HG03196 (cell line): ENCODE data around the gene KIAA1328.
"Not testable (repeated sequence)": the region's sequence is repeated elsewhere in the genome, so short reads cannot be mapped to it uniquely, and the experiment has no call there.

Experiments
- ATAC-seq: cut with Tn5 transposase; IDR thresholded peaks from one replicate; pipeline ENCODE4 v1.9.1; 2021; ENCODE audit not compliant: unreplicated experiment

The KIAA1328 gene

GRCh38 chr18:36828630-36829361 is at the start of gene KIAA1328, which contains the start of gene TPGS2:
Gene KIAA1328 (plus strand): TSS chr18:36829127. CDS start chr18:36829139, 12 bp downstream.
Gene TPGS2 (minus strand): TSS chr18:36829002. CDS start chr18:36828767, 235 bp downstream.
- ATAC-seq = peak; percentile 94

DNA sequence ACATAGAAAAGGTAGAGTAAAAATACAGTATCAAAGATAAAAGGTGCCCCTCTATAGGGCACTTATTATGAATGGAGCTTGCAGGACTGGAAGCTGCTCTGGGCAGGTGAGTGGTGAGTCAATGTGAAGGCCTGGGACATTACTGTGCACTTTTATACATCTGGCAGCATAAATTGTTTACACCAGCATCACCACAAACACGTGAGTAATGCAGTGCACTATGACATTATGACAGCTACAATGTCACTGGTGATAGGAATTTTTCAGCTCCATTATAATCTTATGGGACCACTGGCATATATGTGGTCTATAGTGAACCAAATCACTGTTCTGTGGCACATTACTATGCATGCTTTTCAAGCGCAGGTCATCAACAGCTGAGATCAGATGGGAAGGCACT is 48.2 kb upstream of the KIAA1328 start:
- no peak for ATAC-seq

DNA sequence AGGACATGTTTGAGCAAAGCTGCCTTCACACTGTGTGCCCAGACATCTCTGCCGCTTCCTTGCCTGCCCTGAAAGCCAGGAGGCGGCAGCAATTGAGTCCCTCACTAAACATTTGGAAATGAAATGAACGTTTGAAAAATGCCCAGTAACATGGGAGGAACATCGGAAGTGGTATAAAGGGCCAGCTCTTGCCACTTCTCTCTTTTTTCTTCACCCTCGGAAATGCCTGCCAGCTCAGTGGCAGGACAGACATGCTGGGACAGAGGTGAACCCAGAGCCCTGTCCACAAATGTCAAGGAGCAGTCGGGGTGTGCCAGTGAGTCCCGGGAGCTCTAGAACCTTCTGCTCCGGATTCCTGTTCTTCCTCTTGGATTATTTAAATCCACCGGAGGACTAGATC is 46.2 kb upstream of the KIAA1328 start:
- no peak for ATAC-seq

DNA sequence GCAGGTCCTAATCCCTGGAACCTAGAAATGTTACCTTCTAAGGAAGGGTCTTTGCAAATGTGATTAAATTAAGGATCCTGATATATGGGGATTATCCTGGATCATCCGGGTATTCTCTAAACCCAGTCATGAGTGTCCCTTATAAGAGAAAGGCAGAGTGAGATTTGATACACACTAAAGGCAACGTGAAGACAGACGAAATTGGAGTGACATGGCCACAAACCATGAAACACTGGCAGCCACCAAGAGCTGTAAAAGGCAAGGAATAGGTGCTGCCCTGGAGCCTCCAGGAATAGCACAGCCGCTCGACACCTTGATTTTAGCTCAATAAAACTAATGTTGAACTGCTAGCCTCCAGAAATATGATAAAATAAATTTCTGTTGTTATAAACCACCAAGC is 45.1 kb upstream of the KIAA1328 start:
- ATAC-seq = no peak

- no peak for ATAC-seq
Observed at GRCh38 chr18:36786686-36787085, 42.2 kb upstream of the KIAA1328 start.

DNA sequence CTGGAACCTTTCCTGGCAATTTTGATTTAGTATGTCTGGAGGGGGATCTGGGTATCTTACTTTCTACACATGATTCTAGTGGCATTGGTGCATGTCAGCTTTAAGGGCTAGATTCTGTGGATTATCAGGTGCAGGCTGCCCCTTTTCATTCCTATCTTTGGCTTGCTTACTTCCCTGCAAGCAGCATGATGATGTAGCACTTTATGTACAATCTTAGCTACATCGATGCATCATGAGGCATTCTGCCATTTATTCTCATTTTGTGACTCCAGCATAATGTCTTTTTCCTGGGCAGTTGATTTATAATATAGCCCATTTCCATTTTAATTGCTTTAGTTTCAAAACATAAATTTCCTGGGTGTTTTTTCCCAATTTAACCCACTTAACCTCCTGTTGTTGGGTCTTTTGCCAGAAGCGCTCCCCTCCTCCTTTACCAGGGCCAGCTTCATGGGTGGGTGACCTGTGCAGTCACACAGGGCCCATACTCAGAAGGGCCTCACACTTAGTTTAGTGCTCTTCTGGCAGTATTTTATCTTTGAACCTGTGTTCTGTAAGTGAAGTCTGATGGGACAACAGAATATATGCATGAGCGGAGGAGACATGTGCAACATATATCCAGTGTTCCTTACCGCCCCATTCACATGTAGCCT is 36.2 kb upstream of the KIAA1328 start:
- no peak for ATAC-seq

DNA sequence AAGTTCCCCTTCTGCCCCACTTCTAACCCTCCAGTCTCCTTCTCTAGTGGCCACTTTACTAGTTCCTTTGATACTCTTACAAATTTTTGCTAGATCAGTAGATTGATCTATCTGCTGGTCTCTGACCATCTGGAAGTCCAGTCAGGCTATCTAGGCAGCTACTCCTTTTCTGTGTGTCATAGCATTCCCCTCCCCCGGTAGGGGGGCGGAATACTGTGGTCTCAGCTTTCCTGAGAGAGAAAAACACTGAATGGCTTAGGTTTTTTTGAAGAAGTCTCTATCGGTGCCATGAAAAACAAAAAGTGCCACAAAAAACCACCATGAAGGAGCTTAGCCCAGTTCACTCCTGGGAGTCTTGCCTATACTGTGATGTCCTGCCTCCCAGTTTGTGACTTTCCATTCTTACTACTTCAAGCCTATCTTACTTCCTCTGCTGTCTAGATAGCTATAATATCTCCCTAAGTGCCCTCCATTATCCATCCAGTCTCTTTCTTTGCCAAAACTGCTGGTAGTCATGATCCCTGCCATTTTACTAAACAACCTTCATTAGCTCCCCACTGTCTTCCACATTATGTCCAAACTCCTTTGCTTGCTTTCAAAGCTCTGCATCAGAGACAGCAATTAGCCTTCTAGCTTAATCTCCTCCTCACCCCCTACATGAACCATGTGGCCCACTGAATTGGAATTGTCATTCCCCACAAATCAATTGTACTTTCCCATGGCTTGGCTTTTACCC is 30.0 kb upstream of the KIAA1328 start:
- no peak for ATAC-seq

- no peak for ATAC-seq
Observed at GRCh38 chr18:36805105-36805504, 23.8 kb upstream of the KIAA1328 start.

DNA sequence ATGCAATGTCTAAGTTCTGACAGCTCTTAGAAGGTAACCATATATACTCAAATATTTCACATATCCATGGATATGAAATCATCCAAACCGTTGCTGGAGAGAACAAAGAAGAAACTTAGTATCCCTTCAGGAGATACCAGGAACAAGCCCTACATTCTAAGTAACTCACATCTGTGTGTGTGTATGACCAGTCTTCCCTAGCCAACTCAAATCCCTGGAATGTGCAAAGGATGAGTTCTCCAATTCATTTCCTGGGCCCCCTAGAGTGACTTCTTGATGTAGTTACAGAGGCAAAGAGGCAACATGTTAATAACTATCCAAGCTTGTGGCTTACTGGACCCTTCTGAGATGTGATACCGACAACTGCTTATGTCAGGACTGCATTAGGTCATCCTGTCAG is 20.2 kb upstream of the KIAA1328 start:
- no peak for ATAC-seq

DNA sequence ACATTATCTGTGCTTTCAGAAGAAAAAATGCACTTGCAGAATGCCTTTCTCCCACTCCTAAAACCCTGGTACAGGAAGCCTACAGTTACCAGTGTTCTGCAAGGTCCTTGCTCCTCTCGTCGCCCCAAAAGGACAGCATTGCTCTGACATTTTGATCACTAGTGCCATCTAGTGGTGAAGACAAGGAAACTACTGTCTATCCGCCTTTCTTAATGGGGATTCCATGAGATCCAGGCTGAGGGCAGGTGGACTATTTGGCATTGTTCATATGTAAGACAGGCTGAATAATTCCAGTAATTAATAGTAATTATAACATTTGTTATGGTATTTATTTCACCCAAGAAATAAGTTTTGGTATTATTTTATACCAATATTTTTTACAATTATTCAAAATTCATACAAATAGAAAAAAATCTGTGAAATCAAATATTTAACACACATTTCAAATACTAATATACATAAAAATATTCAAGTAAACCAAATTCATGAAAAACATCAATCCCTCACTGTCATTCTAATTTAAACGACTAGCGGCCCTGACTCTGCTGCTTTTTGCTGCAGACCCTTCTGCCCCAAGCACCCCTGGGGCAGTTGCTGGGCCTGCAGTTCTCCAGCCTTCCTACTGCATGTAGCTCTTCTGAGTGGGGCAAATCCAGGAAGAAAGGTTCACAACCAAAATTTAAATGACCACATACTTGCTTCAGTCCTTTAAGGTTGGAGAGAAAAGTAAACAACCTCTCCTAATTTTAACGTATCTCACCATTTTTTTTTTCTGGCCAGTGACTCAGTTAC is 19.1 kb upstream of the KIAA1328 start:
- ATAC-seq = peak; percentile 85

- no peak for ATAC-seq
Observed at GRCh38 chr18:36811430-36811829, 17.5 kb upstream of the KIAA1328 start.

- ATAC-seq = no peak
Observed at GRCh38 chr18:36811955-36812354, 17.0 kb upstream of the KIAA1328 start.

DNA sequence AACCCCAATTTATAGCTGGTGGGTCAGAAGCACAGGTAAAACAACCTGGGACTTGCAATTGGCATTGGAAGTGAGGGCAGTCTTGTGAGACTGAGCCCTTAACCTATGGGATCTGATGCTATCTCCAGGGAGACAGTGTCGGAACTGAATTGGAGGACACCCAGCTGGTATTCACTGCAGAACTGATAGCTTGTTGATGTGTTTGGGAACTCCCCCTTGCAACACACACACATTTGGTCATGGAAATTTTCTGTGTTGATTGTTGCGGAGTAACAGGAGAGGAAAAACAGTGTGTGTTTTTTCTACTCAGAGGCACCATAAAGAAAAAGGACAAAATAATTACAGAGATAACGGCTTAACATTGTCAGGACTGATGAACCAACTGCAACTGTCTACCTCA is 16.2 kb upstream of the KIAA1328 start:
- no peak for ATAC-seq

DNA sequence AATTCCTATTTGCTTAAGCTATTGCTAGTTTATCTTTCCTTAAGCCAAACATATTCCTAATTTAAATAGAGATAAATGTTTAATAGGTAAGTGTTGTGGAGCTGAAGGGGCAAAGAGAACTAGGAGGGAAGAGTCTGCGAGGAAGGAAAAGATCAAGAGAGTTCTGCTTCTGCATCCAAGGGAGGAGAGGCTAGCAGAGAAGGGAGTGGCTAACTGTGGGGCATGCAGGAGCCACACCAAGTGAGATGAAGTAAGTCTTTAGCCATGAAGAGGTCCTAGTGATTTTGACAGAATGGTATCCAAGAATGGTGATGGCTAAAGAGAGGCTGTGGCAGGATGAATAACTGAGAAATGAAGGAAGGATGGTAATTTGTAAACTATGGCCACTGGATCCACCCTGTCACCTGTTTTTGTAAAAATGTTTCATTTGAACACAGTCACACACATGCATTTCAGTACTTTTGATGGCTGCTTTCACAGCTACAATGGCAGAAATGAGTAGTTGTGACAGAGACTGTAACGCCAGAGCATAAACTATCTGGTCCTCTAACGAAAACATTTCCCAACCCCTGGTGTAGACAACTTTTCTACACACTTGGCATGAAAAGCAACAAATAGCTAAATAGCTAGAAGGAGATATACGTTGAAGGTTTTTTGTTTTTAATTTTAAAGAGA is 15.7 kb upstream of the KIAA1328 start:
- no peak for ATAC-seq

- no peak for ATAC-seq
Observed at GRCh38 chr18:36813824-36814223, 15.1 kb upstream of the KIAA1328 start.

DNA sequence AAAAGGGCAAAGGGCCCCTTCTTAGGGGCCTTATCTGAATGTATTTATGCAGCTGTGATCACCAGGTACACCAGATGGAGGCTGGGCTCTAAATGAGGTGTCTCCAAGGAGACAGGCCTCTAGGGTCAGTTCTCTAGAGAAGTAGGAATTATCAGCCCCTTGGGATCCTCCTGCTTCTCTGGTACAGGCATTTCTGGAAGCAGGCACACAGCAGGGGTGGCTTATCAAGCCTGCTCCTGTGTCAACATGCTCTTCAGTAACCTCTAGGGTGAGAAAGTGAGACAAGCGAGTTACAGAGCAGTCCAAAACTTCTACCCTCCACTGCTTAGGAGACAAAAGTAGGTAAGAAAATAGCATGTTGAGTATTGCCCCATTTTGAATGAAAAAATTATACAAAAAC is 13.9 kb upstream of the KIAA1328 start:
- no peak for ATAC-seq

- ATAC-seq = not testable (repeated sequence)
Observed at GRCh38 chr18:36816096-36816495, 12.8 kb upstream of the KIAA1328 start.

- ATAC-seq = no peak
Observed at GRCh38 chr18:36817039-36817438, 11.9 kb upstream of the KIAA1328 start.

DNA sequence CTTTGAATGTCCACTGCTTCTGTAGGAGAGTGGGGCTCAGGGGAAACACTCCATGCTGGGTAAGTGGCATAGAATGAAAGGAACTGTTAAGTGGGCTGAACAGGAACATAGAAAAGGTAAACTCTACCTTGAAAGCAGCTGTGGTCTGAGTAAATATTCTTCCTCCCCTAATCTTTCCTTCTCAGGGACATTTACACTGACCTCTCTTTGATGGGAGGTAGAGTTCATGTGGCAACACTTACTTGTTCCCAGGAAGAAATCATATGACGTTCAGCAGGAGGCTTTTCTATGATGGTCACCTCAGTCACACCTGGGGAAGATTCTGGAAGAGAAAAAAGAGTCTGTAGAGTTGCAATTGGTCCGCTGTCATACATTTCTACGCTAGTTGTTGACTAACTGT is 10.3 kb upstream of the KIAA1328 start:
- no peak for ATAC-seq

GRCh38 chr18:36819621-36820020 is 9.3 kb upstream of the KIAA1328 start:
- no peak for ATAC-seq

- no peak for ATAC-seq
Observed at GRCh38 chr18:36821681-36822080, 7.2 kb upstream of the KIAA1328 start.
